SK-N-SH (cell line): ENCODE data around the gene EXOC4. TPM values are rescaled to one million over a fixed set of nuclear protein-coding genes. Genes with fewer than 3 reads are reported as not detected.

Experiments
- CTCF ChIA-PET: fragments of 300-600, 350-600 bp; formaldehyde crosslinking; extraction: SDS; loops from one replicate; lab custom pipeline; 2021; lab: Yijun Ruan, JAX
- POLR2A ChIA-PET: fragments of 350-600 bp; sonication (Branson Sonifier 250); formaldehyde crosslinking; extraction: SDS; loops from one replicate; lab custom pipeline; 2020; ENCODE audit warnings: antibody characterized with exemption, inconsistent platforms; lab: Yijun Ruan, JAX
- DNase-seq: peaks from one replicate; pipeline ENCODE4 v3.0.0; 2012
- H2AFZ ChIP-seq: fragments of 200-600 bp; sonication (generic); 2 replicates; pipeline ENCODE4 v1.8.1; 2016; ENCODE audit warnings: antibody characterized with exemption, mild to moderate bottlenecking, low read depth
- H3F3A ChIP-seq: fragments of 200-600 bp; sonication (generic); replicated peaks from 2 replicates; pipeline ENCODE3; 2016; ENCODE audit warnings: antibody characterized with exemption, mild to moderate bottlenecking; ENCODE audit not compliant: insufficient read depth
- H3K27ac ChIP-seq, 2 experiments: fragments of 200-500 bp in 1 of 2; fragments of 200-600 bp in 1 of 2; sonication (Bioruptor generic) in 1 of 2; sonication (generic), shearing (Covaris generic) in 1 of 2; 2 replicates each; pipeline versions ENCODE4 v1.5.1 to v1.6.1; 2014 to 2016; ENCODE audit warnings: low read depth in 2 of 2, inconsistent platforms in 1 of 2, low read length in 1 of 2, mild to moderate bottlenecking in 1 of 2, mixed read lengths in 1 of 2
- H3K27me3 ChIP-seq: fragments of 200-600 bp; sonication (generic), shearing (Covaris generic); 2 replicates; pipeline ENCODE4 v1.6.1; 2016; ENCODE audit warnings: mixed run types; ENCODE audit not compliant: insufficient read depth
- H3K36me3 ChIP-seq, 2 experiments: fragments of 200-500 bp in 1 of 2; fragments of 200-600 bp in 1 of 2; sonication (Bioruptor generic) in 1 of 2; sonication (generic) in 1 of 2; replicated peaks in 1 of 2; 2 replicates each; pipeline versions ENCODE3 to v1.5.1; 2014 to 2016; ENCODE audit warnings: low read length in 1 of 2, mild to moderate bottlenecking in 1 of 2; ENCODE audit not compliant: insufficient read depth in 2 of 2, control insufficient read depth in 1 of 2
- H3K4me1 ChIP-seq, 2 experiments: fragments of 200-500 bp in 1 of 2; fragments of 200-600 bp in 1 of 2; sonication (Bioruptor generic) in 1 of 2; sonication (generic), shearing (Covaris generic) in 1 of 2; 2 replicates each; pipeline versions ENCODE4 v1.5.1 to v1.6.1; 2014 to 2016; ENCODE audit warnings: low read depth in 1 of 2, low read length in 1 of 2, mixed run types in 1 of 2; ENCODE audit not compliant: insufficient read depth in 2 of 2, control insufficient read depth in 1 of 2
- H3K4me2 ChIP-seq: fragments of 200-600 bp; sonication (generic), shearing (Covaris generic); 2 replicates; pipeline ENCODE4 v1.6.1; 2017; ENCODE audit warnings: mixed run types
- H3K4me3 ChIP-seq, 2 experiments: fragments of 200-500 bp in 1 of 2; fragments of 200-600 bp in 1 of 2; sonication (Bioruptor generic) in 1 of 2; sonication (generic), shearing (Covaris generic) in 1 of 2; 2 replicates each; pipeline versions ENCODE4 v1.5.1 to v1.8.1; 2014 to 2016; ENCODE audit warnings: low read depth in 2 of 2, inconsistent platforms in 1 of 2, low read length in 1 of 2, mild to moderate bottlenecking in 1 of 2, mixed read lengths in 1 of 2, moderate library complexity in 1 of 2
- H3K79me2 ChIP-seq: fragments of 200-600 bp; sonication (generic); 2 replicates; pipeline ENCODE4 v1.8.1; 2017; ENCODE audit warnings: mild to moderate bottlenecking; ENCODE audit not compliant: insufficient read depth
- H3K9ac ChIP-seq: fragments of 200-600 bp; sonication (generic); 2 replicates; pipeline ENCODE4 v1.6.1; 2017; ENCODE audit warnings: mixed run types
- H3K9me2 ChIP-seq: fragments of 200-600 bp; sonication (generic); 2 replicates; pipeline ENCODE4 v1.6.1; 2017; ENCODE audit warnings: mixed run types
- H3K9me3 ChIP-seq: fragments of 200-600 bp; sonication (generic); 2 replicates; pipeline ENCODE4 v1.6.1; 2017; ENCODE audit warnings: mixed run types, mild to moderate bottlenecking, moderate library complexity
- H4K20me1 ChIP-seq: fragments of 200-600 bp; sonication (generic); 2 replicates; pipeline ENCODE4 v1.6.1; 2017; ENCODE audit warnings: mild to moderate bottlenecking, mixed run types; ENCODE audit not compliant: insufficient read depth
- CHD2 ChIP-seq: fragments of 150-350 bp; IDR thresholded peaks from 2 replicates; pipeline ENCODE4 v1.6.1; 2018; ENCODE audit warnings: low read length; ENCODE audit not compliant: partially characterized antibody
- ELF1 ChIP-seq: IDR thresholded peaks from 2 replicates; pipeline ENCODE4 v1.4.0; 2012
- EP300 ChIP-seq, 2 experiments: IDR thresholded peaks; 2 replicates each; pipeline versions ENCODE4 v1.4.0 to v1.6.1; 2012; ENCODE audit warnings: borderline replicate concordance in 1 of 2, low read depth in 1 of 2, low read length in 1 of 2
- FOXJ3 ChIP-seq: sonication (generic); formaldehyde crosslinking; IDR thresholded peaks from 2 replicates; pipeline ENCODE4 v1.5.1; 2020; ENCODE audit warnings: mild to moderate bottlenecking, missing genetic modification reagents
- FOXM1 ChIP-seq: IDR thresholded peaks from 2 replicates; pipeline ENCODE4 v1.4.0; 2012; ENCODE audit warnings: low read depth, mild to moderate bottlenecking
- GABPA ChIP-seq: IDR thresholded peaks from 2 replicates; pipeline ENCODE4 v1.4.0; 2012; ENCODE audit warnings: low read depth, mild to moderate bottlenecking
- GATA2 ChIP-seq: sonication (generic); formaldehyde crosslinking; IDR thresholded peaks from 2 replicates; pipeline ENCODE4 v1.5.0; 2020; ENCODE audit warnings: mild to moderate bottlenecking, missing genetic modification reagents
- JUND ChIP-seq: IDR thresholded peaks from 2 replicates; pipeline ENCODE4 v1.4.0; 2012
- MXI1 ChIP-seq: IDR thresholded peaks from 2 replicates; pipeline ENCODE4 v1.6.1; 2012; ENCODE audit warnings: mild to moderate bottlenecking, low read depth, low read length, improper control_type of control experiment
- NRF1 ChIP-seq: IDR thresholded peaks from 2 replicates; pipeline ENCODE4 v1.6.1; 2012; ENCODE audit warnings: low read depth, mild to moderate bottlenecking, low read length
- POLR2AphosphoS5 ChIP-seq: IDR thresholded peaks from 2 replicates; pipeline ENCODE4 v1.6.1; 2012; ENCODE audit warnings: low read depth, low read length
- RCOR1 ChIP-seq: fragments of 150-350 bp; IDR thresholded peaks from 2 replicates; pipeline ENCODE4 v1.6.1; 2017; ENCODE audit warnings: antibody characterized with exemption, low read length
- SIN3A ChIP-seq: IDR thresholded peaks from 2 replicates; pipeline ENCODE4 v1.6.1; 2012; ENCODE audit warnings: low read depth, mild to moderate bottlenecking, low read length, moderate library complexity, borderline replicate concordance
- YY1 ChIP-seq: IDR thresholded peaks from 2 replicates; pipeline ENCODE4 v1.4.0; 2012; ENCODE audit warnings: low read depth, mild to moderate bottlenecking
- WGBS: methylation state at CpG from one replicate; pipeline ENCODE4 v1.1.6; 2017; ENCODE audit warnings: low lambda C conversion rate; 5-methylcytosine and 5-hydroxymethylcytosine counted together
- polyA plus RNA-seq, 3 experiments: library from polyadenylated mRNA; depleted of rRNA; stranded (reverse); fragments of >200 nt; gene quantifications; 2 replicates each; pipeline ENCODE4 v1.2.3, GENCODE V29; 2012
- TF ChIP-seq, protein P1 (sequence below): IDR thresholded peaks from 2 replicates; pipeline ENCODE4; 2012
- TF ChIP-seq, protein P2 (sequence below): IDR thresholded peaks from 2 replicates; pipeline ENCODE4 v1.4.0; 2012; ENCODE audit warnings: low read depth, borderline replicate concordance
- TF ChIP-seq, protein P3 (sequence below): IDR thresholded peaks from 2 replicates; pipeline ENCODE4 v1.4.0; 2012; ENCODE audit warnings: low read depth, borderline replicate concordance

The EXOC4 gene
- polyA plus RNA-seq, 1 of the 3 experiments (the other 2 are of a cell fraction) = 37.3 TPM

DNA sequence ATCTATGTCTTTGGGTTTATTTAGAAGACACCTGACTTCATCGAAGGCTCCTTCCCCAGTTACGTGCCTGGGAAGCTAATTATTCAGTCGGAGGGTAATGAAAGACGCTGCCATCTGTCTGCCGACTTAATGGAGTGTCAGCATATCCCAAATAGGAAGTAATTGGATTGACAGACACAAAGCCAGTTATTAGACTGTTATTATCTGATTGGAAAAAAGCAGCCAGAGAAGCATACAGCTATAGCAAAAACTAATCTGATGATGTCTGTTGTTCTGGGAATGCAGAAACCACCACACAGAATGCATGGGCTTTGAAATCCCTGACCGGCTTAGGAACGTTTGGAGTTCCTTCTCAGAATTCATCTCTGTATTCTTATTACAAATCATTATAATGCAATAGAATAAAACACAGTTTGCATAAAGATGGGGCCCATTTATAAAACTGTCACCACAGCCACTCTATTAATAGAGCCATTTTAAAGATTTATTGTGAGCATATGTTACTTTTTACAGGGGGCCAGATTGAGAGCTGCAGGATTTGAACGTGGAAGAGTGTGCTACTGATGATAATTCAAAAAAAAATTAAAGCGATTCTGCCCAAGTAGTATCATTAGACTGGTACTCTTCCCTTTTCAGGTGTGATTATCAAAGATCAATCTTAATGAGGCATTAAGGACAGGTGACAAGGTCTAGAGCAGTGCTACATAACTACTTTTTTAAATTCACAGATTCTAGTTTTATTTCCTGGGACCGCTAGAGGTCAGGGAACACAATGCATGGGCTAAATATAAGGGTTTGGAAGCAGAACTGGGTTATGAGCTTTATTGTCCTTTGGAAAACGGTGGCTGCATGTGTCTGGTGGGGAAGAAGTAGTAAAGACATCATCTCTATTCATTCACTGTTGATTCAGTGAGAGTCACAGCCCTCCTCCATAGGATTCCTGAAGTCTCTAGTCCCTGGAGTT, 544.2 kb downstream of the EXOC4 start (continued):
- TF ChIP-seq, protein P1, sequence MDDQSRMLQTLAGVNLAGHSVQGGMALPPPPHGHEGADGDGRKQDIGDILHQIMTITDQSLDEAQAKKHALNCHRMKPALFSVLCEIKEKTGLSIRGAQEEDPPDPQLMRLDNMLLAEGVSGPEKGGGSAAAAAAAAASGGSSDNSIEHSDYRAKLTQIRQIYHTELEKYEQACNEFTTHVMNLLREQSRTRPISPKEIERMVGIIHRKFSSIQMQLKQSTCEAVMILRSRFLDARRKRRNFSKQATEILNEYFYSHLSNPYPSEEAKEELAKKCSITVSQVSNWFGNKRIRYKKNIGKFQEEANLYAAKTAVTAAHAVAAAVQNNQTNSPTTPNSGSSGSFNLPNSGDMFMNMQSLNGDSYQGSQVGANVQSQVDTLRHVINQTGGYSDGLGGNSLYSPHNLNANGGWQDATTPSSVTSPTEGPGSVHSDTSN = peak; percentile 51
- TF ChIP-seq SIN3A (no peak), RCOR1 (peak; percentile 99), YY1 (no peak), POLR2AphosphoS5 (peak; percentile 85), NRF1 (no peak), EP300 (IDR thresholded peaks at IDR 0.05; ENCODE audit: borderline replicate concordance in 1 of 2, low read depth in 1 of 2, low read length in 1 of 2) (peak; percentile 49 to 100; a peak in 3 of 4 replicates), GABPA (no peak), GATA2 (CRISPR knock-in tag) (peak; percentile 99), FOXM1 (no peak)
- TF ChIP-seq, protein P2, sequence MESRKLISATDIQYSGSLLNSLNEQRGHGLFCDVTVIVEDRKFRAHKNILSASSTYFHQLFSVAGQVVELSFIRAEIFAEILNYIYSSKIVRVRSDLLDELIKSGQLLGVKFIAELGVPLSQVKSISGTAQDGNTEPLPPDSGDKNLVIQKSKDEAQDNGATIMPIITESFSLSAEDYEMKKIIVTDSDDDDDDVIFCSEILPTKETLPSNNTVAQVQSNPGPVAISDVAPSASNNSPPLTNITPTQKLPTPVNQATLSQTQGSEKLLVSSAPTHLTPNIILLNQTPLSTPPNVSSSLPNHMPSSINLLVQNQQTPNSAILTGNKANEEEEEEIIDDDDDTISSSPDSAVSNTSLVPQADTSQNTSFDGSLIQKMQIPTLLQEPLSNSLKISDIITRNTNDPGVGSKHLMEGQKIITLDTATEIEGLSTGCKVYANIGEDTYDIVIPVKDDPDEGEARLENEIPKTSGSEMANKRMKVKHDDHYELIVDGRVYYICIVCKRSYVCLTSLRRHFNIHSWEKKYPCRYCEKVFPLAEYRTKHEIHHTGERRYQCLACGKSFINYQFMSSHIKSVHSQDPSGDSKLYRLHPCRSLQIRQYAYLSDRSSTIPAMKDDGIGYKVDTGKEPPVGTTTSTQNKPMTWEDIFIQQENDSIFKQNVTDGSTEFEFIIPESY = no peak

DNA sequence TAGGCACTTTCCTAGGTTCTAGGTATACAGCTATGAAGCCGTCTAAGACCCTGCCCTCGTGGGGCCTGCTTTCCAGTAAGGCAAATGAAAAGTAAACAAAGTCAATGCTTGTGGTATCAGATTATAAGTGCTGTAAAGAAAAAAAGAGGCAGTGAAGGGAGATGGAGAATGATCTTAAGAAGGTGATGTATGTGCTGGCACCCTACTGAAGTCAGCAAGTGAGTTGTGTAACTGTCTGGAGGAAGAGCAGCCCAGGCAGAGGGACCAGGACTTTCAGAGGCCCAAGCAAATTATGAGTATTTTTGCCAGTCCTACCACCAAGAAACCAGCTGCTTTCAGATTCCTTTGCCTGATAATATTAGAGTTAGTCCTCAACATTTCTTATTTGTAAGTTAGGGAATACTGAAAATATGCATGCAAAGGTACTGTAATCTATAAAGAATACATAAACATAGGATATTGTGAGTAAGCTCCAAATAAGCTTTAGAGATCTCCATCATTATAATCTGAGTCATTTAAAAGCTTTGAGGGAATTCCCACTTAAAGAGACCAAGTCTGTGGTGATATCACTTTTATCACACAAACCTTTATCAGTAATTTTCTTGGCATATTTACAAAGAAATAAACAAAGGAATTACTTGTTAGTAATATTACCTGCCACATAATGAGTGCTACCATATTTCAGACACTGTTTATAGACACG, 545.1 kb downstream of the EXOC4 start:
- Histone ChIP-seq H3K27ac (peak overlapping the region in 1 of 2 experiments; percentile 100; a peak in 3 of 4 replicates), H3K4me1 (peaks cover 11 to 51% of the 10 kb centered on the region in 2 experiments; a peak in 3 of 4 replicates), H3K4me2 (no peak overlapping the region; the same call in 1 of the 2 replicates), H4K20me1 (no peaks in the 10 kb centered on the region), H2AFZ (no peak overlapping the region), H3K9me2 (no peaks in the 10 kb centered on the region), H3K9me3 (no peaks in the 10 kb centered on the region), H3K27me3 (no peaks in the 10 kb centered on the region), H3K36me3 (peaks cover 0 to 32% of the 10 kb centered on the region in 2 experiments), H3F3A (no peaks in the 10 kb centered on the region), H3K4me3 (no peak overlapping the region), H3K79me2 (no peaks in the 10 kb centered on the region), H3K9ac (no peak overlapping the region)
- TF ChIP-seq GATA2 (CRISPR knock-in tag) (no peak), ELF1 (no peak), FOXJ3 (CRISPR knock-in tag) (no peak), GABPA (no peak), CHD2 (no peak), MXI1 (no peak), JUND (no peak)
- TF ChIP-seq, protein P3, sequence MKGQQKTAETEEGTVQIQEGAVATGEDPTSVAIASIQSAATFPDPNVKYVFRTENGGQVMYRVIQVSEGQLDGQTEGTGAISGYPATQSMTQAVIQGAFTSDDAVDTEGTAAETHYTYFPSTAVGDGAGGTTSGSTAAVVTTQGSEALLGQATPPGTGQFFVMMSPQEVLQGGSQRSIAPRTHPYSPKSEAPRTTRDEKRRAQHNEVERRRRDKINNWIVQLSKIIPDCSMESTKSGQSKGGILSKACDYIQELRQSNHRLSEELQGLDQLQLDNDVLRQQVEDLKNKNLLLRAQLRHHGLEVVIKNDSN = no peak
- CTCF ChIA-PET = interaction anchor here (0.7 to 6.0 kb wide), 56 partner anchors 8 to 623 kb away, joined by 3 to 80 read pairs (median 5); no protein-coding TSS in a partner anchor
- POLR2A ChIA-PET = interaction anchor here (0.6 to 4.5 kb wide), 16 partner anchors 9 to 990 kb away, joined by 3 to 26 read pairs (median 6); no protein-coding TSS in a partner anchor
- no peak for DNase-seq
- WGBS = 59% methylated on average over 3 of the region's 3 CpGs
